Activated T-helper 17 cell treated with anti-CD3 and anti-CD28 coated beads, Interleukin-2, amount 50 U/mL, for 72 hours (primary cell): ENCODE measurements around the gene SAMD11. TPM values are rescaled to one million over a fixed set of nuclear protein-coding genes. Genes with fewer than 3 reads are reported as not detected.
"Not testable (repeated sequence)": the region's sequence is repeated elsewhere in the genome, so short reads cannot be mapped to it uniquely, and the experiment has no call there.

Source experiments
- ATAC-seq: fragments of 150-1000 bp; cut with Tn5 transposase; replicated peaks from 2 replicates; pipeline ENCODE4 v1.10.0; 2021; ENCODE audit warnings: mild to moderate bottlenecking, moderate library complexity
- H3K27ac Mint-ChIP-seq: one replicate; pipeline ENCODE4 v1.8.0; 2022; ENCODE audit warnings: mixed read lengths
- H3K27me3 Mint-ChIP-seq: one replicate; pipeline ENCODE4 v1.8.0; 2022; ENCODE audit warnings: mixed read lengths
- H3K36me3 Mint-ChIP-seq: one replicate; pipeline ENCODE4 v1.8.0; 2022; ENCODE audit warnings: low read depth, mild to moderate bottlenecking, mixed read lengths
- H3K4me1 Mint-ChIP-seq: one replicate; pipeline ENCODE4 v1.8.0; 2022; ENCODE audit warnings: mixed read lengths
- H3K4me3 Mint-ChIP-seq: one replicate; pipeline ENCODE4 v1.8.0; 2022; ENCODE audit warnings: mild to moderate bottlenecking, mixed read lengths
- H3K9me3 Mint-ChIP-seq: one replicate; pipeline ENCODE4 v1.8.0; 2022; ENCODE audit warnings: mixed read lengths
- total RNA-seq, 2 donors: library from RNA; stranded (reverse); gene quantifications; one replicate each; pipeline ENCODE4 v1.2.3, GENCODE V29; 2022

The SAMD11 gene
- total RNA-seq, 2 donors from 2014 or later: not detected

GRCh38 chr1:941015-941587 is 17.4 kb downstream of the SAMD11 start:
- ATAC-seq: peak; percentile 14
- H3K27ac Mint-ChIP-seq: no peak overlapping the region
- peaks cover 9% of the 10 kb centered on the region for H3K27me3 Mint-ChIP-seq
- H3K9me3 Mint-ChIP-seq: no peaks in the 10 kb centered on the region
- no peaks in the 10 kb centered on the region for H3K4me1 Mint-ChIP-seq
- peak overlapping the region; percentile 68 for H3K4me3 Mint-ChIP-seq
- H3K36me3 Mint-ChIP-seq: peaks cover 30% of the 10 kb centered on the region

DNA sequence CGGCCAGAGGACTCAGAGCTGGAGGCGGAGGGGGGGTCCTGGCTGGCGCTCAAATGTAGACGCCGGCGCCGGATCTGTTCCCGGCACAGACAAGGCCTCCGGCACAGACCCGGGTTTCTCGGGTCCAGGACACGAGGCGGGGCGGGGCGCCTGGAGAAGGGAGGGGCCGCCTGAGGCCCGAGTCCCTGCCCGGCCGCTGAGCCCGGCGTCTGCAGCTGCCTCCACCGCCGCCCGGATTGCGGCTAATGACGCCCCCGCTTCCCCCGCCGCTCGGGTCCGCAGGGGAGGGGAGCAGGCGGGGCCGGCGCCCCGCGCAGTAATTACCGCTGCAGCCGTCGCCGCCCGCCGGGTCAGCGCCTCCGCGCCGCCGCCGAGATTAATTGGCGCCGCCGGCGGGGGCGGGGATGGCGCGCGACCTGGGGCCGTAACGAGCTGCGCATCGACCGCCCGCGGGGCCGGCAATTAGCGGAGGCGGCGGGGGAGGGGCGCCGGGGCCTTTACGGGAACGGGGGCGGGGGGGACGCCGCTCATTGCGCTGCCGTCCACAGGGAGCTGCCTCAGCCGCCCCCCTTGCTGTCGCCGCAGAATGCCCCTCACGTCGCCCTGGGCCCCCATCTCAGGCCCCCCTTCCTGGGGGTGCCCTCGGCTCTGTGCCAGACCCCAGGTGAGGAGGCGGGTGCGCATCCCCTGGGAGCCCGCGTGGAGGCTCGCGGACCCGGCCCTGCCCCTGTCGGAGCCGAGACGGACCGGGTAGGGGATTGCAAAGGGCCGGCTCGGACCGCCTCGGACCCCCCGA is 18.1 kb downstream of the SAMD11 start:
- Mint-ChIP-seq H3K4me3 (peak overlapping the region; percentile 68), H3K27ac (no peak overlapping the region), H3K4me1 (no peaks in the 10 kb centered on the region), H3K9me3 (no peaks in the 10 kb centered on the region), H3K27me3 (peaks cover 9% of the 10 kb centered on the region), H3K36me3 (peaks cover 36% of the 10 kb centered on the region)
- ATAC-seq: peak; percentile 23

- no peaks in the 10 kb centered on the region for H3K9me3 Mint-ChIP-seq
- H3K27ac Mint-ChIP-seq: no peak overlapping the region
- H3K4me1 Mint-ChIP-seq: no peaks in the 10 kb centered on the region
- H3K4me3 Mint-ChIP-seq: no peak overlapping the region
- peaks cover 43% of the 10 kb centered on the region for H3K36me3 Mint-ChIP-seq
- peaks cover 9% of the 10 kb centered on the region for H3K27me3 Mint-ChIP-seq
- ATAC-seq: no peak
Measured at GRCh38 chr1:942411-942821, 18.7 kb downstream of the SAMD11 start.

DNA sequence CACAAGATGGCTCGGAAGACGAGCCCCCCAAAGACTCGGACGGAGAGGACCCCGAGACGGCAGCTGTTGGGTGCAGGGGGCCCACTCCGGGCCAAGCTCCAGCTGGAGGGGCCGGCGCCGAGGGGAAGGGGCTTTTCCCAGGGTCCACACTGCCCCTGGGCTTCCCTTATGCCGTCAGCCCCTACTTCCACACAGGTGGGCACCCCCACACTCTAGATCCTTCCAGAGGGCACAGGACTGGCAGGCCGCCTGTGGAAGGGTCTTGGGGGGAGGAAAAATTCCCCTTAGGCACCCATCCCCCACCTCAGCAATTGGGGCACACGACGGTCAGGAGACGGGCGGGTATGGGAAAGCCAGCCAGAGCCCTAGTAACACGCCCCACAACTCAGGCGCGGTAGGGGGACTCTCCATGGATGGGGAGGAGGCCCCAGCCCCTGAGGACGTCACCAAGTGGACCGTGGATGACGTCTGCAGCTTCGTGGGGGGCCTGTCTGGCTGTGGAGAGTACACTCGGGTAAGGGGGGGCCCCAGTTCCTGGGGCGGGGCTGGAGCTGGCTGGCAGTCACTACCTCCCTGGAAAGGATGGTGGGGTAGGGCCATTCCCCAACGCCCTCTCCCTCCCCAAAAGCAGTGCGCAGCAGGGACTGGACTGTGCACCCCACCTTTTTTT is 19.3 kb downstream of the SAMD11 start:
- H3K4me1 Mint-ChIP-seq: no peaks in the 10 kb centered on the region
- ATAC-seq: no peak
- H3K36me3 Mint-ChIP-seq: peaks cover 49% of the 10 kb centered on the region
- H3K9me3 Mint-ChIP-seq: no peaks in the 10 kb centered on the region
- no peak overlapping the region for H3K27ac Mint-ChIP-seq
- peaks cover 6% of the 10 kb centered on the region for H3K27me3 Mint-ChIP-seq
- no peak overlapping the region for H3K4me3 Mint-ChIP-seq

DNA sequence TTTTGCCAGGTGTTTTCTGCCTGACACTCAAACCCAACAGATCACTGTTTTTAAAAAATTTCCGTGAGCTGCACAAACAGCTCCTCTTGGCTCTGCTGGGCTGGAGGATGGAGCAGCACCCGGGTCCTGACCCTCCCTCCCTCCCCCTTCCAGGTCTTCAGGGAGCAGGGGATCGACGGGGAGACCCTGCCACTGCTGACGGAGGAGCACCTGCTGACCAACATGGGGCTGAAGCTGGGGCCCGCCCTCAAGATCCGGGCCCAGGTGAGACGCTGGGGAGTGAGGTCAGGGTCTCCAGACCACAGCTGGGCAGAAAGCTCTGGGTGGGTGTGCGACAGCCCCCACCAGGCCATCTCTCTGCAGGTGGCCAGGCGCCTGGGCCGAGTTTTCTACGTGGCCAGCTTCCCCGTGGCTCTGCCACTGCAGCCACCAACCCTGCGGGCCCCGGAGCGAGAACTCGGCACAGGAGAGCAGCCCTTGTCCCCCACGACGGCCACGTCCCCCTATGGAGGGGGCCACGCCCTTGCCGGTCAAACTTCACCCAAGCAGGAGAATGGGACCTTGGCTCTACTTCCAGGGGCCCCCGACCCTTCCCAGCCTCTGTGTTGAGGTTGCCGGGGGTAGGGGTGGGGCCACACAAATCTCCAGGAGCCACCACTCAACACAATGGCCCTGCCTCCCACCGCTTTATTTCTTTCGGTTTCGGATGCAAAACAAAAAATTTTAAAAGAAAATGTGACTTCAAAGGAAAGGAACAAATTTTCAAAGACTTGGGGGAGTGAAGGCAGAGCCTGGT is 20.0 kb downstream of the SAMD11 start:
- no peak overlapping the region for H3K4me3 Mint-ChIP-seq
- H3K4me1 Mint-ChIP-seq: no peaks in the 10 kb centered on the region
- no peak overlapping the region for H3K27ac Mint-ChIP-seq
- H3K27me3 Mint-ChIP-seq: peaks cover 6% of the 10 kb centered on the region
- H3K9me3 Mint-ChIP-seq: no peaks in the 10 kb centered on the region
- ATAC-seq: no peak
- H3K36me3 Mint-ChIP-seq: peaks cover 56% of the 10 kb centered on the region

GRCh38 chr1:944341-945325 is 20.9 kb downstream of the SAMD11 start:
- peaks cover 65% of the 10 kb centered on the region for H3K36me3 Mint-ChIP-seq
- H3K27me3 Mint-ChIP-seq: peaks cover 3% of the 10 kb centered on the region
- H3K4me3 Mint-ChIP-seq: no peak overlapping the region
- no peaks in the 10 kb centered on the region for H3K4me1 Mint-ChIP-seq
- no peak for ATAC-seq
- H3K27ac Mint-ChIP-seq: no peak overlapping the region
- no peaks in the 10 kb centered on the region for H3K9me3 Mint-ChIP-seq

DNA sequence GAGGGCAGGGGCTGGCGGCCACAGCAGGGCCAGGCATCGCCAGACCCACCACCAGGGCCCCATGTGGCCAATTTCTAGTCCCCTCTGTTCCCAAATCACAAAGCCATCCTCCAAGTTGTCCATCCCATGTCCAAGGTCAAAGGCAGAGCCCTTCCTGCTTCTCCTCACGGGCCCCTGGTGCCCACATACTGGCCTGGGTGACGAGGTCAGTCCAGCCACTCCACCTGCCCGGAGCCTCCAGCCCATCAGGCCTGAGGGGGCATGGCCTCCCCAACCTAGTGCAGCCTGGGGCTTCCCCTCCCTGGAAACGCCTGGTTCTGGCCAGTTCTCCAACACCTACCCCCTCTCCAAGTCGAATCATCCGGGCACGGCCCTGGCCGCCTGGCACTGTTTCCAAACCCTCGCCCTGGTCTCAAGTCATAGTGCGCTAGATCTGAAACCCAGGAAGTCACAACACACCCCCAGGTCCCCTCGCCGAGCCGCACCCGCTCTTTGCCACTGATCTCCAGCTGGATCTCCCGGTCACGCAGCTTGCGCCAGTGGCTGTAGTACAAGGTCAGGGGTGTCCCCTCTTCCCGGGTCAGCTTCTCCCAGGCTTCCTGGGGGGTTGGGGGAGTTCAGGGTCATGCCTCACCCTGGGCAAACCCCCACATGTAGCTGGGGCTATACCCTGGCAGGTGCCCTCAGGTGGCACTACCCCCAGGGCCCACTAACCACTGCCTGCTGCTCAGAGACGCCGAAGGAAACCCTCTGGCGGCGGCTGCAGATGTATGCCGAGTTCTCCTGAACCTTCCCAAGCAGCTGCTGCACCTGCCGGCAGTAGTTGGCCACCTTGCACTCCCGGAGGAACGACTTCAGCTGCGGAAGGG is 22.2 kb downstream of the SAMD11 start:
- Mint-ChIP-seq H3K27me3 (peaks cover 3% of the 10 kb centered on the region), H3K4me1 (no peaks in the 10 kb centered on the region), H3K9me3 (no peaks in the 10 kb centered on the region), H3K27ac (no peak overlapping the region), H3K36me3 (peaks cover 78% of the 10 kb centered on the region), H3K4me3 (no peak overlapping the region)
- no peak for ATAC-seq

DNA sequence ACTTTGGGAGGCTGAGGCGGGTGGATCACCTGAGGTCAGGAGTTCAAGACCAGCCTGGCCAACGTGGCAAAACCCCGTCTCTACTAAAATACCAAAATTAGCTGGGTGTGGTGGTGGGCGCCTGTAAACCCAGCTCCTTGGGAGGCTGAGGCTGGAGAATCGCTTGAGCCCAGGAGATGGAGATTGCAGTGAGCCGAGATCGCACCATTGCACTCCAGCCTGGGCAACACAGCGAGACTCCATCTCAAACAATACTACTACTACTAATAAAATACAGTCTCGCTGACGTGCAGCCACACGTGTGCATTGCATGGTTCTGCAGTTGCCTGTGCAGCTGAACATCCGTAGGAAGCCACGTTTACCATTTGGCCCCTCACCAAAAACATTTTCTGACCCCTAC is 23.1 kb downstream of the SAMD11 start:
- H3K36me3 Mint-ChIP-seq: peaks cover 87% of the 10 kb centered on the region
- not testable (repeated sequence) for H3K27me3 Mint-ChIP-seq, H3K27ac Mint-ChIP-seq, H3K4me1 Mint-ChIP-seq, H3K4me3 Mint-ChIP-seq, ATAC-seq, H3K9me3 Mint-ChIP-seq

DNA sequence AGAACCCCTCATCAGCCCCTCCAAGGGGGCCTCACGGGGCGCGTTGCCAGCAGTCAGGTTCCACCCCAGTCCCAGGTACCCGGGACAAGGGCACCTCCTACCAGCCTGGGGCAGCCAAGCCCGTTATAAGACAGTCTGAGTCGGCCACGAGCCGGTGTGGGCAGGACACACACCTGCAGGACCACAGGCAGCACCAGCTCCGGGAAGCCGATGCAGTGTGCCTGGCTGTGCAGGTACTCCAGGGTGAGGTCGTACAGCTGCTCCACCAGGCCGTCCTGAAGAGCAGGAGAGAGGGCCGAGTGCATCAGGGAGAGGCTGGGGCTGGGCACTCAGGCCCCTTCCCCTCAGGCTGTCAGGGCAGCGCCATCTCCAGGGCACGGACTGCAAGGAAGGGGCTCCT is 24.2 kb downstream of the SAMD11 start:
- H3K36me3 Mint-ChIP-seq: peaks cover 95% of the 10 kb centered on the region
- no peak overlapping the region for H3K27ac Mint-ChIP-seq
- no peak for ATAC-seq
- H3K27me3 Mint-ChIP-seq: no peaks in the 10 kb centered on the region
- no peak overlapping the region for H3K4me3 Mint-ChIP-seq
- H3K4me1 Mint-ChIP-seq: no peaks in the 10 kb centered on the region
- H3K9me3 Mint-ChIP-seq: no peaks in the 10 kb centered on the region

DNA sequence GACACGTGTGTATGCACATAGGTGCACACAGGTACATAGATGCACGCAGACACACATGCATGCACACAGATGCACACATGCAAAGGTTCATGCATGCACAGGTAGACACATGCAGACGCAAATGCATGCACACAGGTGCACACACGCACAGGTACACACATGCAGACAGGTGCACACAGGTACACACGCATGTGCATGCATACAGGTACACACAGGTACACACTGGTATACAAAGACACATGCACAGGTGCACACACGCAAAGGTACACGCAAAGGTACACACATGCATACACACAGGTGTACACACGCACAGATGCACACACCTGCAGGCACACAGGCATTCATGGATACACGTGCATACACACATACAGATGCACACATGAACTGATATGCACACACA is 26.5 kb downstream of the SAMD11 start:
- Mint-ChIP-seq H3K36me3 (peaks cover 96% of the 10 kb centered on the region), H3K9me3 (no peaks in the 10 kb centered on the region), H3K27ac (no peak overlapping the region), H3K4me1 (peaks cover 4% of the 10 kb centered on the region), H3K27me3 (no peaks in the 10 kb centered on the region), H3K4me3 (no peak overlapping the region)
- no peak for ATAC-seq

- no peak for ATAC-seq
- Mint-ChIP-seq H3K27me3 (no peaks in the 10 kb centered on the region), H3K4me3 (no peak overlapping the region), H3K9me3 (no peaks in the 10 kb centered on the region), H3K27ac (no peak overlapping the region), H3K36me3 (peaks cover 96% of the 10 kb centered on the region), H3K4me1 (peaks cover 6% of the 10 kb centered on the region)
Measured at GRCh38 chr1:950881-951280, 27.2 kb downstream of the SAMD11 start.

DNA sequence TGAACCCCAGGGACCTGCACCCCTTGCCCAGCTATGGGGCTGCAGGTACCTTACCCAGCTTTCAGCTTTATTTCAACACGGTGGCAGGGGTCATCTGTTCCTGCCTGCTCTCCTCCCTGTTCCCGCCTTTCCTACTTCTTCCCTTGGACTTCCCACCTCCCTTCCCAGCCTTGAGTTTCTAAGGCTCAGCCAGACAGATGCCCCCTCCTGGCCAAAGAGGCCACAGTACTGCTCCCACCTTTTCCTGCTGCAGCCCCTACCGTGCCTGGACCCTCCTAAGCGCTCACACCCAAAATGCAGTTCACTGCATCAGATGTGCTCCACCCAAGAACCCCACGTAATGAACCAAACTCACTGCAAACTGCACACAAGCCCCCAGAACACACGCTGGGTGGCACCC is 27.6 kb downstream of the SAMD11 start:
- no peaks in the 10 kb centered on the region for H3K27me3 Mint-ChIP-seq
- H3K36me3 Mint-ChIP-seq: peaks cover 95% of the 10 kb centered on the region
- peaks cover 6% of the 10 kb centered on the region for H3K4me1 Mint-ChIP-seq
- H3K9me3 Mint-ChIP-seq: no peaks in the 10 kb centered on the region
- H3K27ac Mint-ChIP-seq: no peak overlapping the region
- H3K4me3 Mint-ChIP-seq: no peak overlapping the region
- no peak for ATAC-seq

DNA sequence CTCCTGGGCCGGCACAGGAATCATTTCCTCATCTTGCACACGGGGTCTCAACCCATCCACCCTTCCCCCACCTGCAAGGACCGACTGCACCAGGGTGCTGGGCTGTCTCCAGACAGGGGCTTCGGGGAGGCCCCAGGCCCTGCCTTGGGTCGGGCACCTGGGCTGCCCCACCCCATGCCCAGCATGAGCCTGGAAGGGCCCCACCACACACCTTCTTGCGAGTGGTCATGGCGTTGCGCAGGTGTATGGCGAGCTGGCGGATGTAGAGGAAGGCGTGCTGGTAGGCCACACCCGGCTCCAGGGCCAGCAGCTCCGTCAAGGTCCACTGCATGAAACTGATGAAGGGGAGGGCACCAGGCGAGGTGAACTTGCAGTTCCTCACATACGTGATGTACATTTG is 28.5 kb downstream of the SAMD11 start:
- H3K27ac Mint-ChIP-seq: no peak overlapping the region
- H3K4me3 Mint-ChIP-seq: no peak overlapping the region
- H3K36me3 Mint-ChIP-seq: peaks cover 94% of the 10 kb centered on the region
- no peaks in the 10 kb centered on the region for H3K27me3 Mint-ChIP-seq
- no peak for ATAC-seq
- H3K4me1 Mint-ChIP-seq: peaks cover 6% of the 10 kb centered on the region
- H3K9me3 Mint-ChIP-seq: no peaks in the 10 kb centered on the region
